Neural cell (in vitro differentiated cells): ENCODE results near the gene GAN.

Experiments
- EP300 ChIP-seq: fragments of 450-650 bp; conservative IDR thresholded peaks from 2 replicates; pipeline ENCODE4 v1.6.1; 2014; ENCODE audit warnings: antibody characterized with exemption, mild to moderate bottlenecking, moderate library complexity; ENCODE audit not compliant: poor library complexity, severe bottlenecking
- EZH2 ChIP-seq: fragments of 200-600, 300-800 bp; shearing (Covaris generic), sonication (generic); IDR thresholded peaks from 2 replicates; pipeline ENCODE4 v1.6.1; 2014; ENCODE audit warnings: antibody characterized with exemption, low read length, borderline replicate concordance, mild to moderate bottlenecking; ENCODE audit not compliant: insufficient read depth, poor library complexity, severe bottlenecking
- MXI1 ChIP-seq: fragments of 450-650 bp; conservative IDR thresholded peaks from 2 replicates; pipeline ENCODE4 v1.6.1; 2014; ENCODE audit warnings: antibody characterized with exemption, mild to moderate bottlenecking; ENCODE audit not compliant: poor library complexity, severe bottlenecking
- POLR2AphosphoS5 ChIP-seq: IDR thresholded peaks from 2 replicates; pipeline ENCODE4 v1.6.1; 2012
- SMC3 ChIP-seq: fragments of 450-650 bp; conservative IDR thresholded peaks from 2 replicates; pipeline ENCODE4 v1.6.1; 2014; ENCODE audit warnings: antibody characterized with exemption, mild to moderate bottlenecking, moderate library complexity; ENCODE audit not compliant: poor library complexity
- TAF1 ChIP-seq: IDR thresholded peaks from 2 replicates; pipeline ENCODE4 v1.6.1; 2012; ENCODE audit warnings: low read depth
- TF ChIP-seq, protein P1 (sequence below): fragments of 450-650 bp; IDR thresholded peaks from 2 replicates; pipeline ENCODE4 v1.5.1; 2014; ENCODE audit warnings: antibody characterized with exemption, mild to moderate bottlenecking, moderate library complexity; ENCODE audit not compliant: poor library complexity, severe bottlenecking
- TF ChIP-seq, protein P2 (sequence below): IDR thresholded peaks from 2 replicates; pipeline ENCODE4 v1.6.1; 2012; ENCODE audit warnings: borderline replicate concordance

GRCh38 chr16:81427219-81427618 is 112.5 kb downstream of the GAN start:
- TF ChIP-seq, protein P1, sequence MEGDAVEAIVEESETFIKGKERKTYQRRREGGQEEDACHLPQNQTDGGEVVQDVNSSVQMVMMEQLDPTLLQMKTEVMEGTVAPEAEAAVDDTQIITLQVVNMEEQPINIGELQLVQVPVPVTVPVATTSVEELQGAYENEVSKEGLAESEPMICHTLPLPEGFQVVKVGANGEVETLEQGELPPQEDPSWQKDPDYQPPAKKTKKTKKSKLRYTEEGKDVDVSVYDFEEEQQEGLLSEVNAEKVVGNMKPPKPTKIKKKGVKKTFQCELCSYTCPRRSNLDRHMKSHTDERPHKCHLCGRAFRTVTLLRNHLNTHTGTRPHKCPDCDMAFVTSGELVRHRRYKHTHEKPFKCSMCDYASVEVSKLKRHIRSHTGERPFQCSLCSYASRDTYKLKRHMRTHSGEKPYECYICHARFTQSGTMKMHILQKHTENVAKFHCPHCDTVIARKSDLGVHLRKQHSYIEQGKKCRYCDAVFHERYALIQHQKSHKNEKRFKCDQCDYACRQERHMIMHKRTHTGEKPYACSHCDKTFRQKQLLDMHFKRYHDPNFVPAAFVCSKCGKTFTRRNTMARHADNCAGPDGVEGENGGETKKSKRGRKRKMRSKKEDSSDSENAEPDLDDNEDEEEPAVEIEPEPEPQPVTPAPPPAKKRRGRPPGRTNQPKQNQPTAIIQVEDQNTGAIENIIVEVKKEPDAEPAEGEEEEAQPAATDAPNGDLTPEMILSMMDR = no peak
- TF ChIP-seq EZH2 (no peak), POLR2AphosphoS5 (no peak), TAF1 (no peak), EP300 (no peak), SMC3 (no peak), MXI1 (no peak)
- TF ChIP-seq, protein P2, sequence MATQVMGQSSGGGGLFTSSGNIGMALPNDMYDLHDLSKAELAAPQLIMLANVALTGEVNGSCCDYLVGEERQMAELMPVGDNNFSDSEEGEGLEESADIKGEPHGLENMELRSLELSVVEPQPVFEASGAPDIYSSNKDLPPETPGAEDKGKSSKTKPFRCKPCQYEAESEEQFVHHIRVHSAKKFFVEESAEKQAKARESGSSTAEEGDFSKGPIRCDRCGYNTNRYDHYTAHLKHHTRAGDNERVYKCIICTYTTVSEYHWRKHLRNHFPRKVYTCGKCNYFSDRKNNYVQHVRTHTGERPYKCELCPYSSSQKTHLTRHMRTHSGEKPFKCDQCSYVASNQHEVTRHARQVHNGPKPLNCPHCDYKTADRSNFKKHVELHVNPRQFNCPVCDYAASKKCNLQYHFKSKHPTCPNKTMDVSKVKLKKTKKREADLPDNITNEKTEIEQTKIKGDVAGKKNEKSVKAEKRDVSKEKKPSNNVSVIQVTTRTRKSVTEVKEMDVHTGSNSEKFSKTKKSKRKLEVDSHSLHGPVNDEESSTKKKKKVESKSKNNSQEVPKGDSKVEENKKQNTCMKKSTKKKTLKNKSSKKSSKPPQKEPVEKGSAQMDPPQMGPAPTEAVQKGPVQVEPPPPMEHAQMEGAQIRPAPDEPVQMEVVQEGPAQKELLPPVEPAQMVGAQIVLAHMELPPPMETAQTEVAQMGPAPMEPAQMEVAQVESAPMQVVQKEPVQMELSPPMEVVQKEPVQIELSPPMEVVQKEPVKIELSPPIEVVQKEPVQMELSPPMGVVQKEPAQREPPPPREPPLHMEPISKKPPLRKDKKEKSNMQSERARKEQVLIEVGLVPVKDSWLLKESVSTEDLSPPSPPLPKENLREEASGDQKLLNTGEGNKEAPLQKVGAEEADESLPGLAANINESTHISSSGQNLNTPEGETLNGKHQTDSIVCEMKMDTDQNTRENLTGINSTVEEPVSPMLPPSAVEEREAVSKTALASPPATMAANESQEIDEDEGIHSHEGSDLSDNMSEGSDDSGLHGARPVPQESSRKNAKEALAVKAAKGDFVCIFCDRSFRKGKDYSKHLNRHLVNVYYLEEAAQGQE = no peak
